SK-N-SH (cell line): ENCODE measurements around the gene AGL. TPM values are rescaled to one million over a fixed set of nuclear protein-coding genes. Genes with fewer than 3 reads are reported as not detected.

ENCODE experiments used
- CTCF ChIA-PET: fragments of 300-600, 350-600 bp; formaldehyde crosslinking; extraction: SDS; loops from one replicate; lab custom pipeline; 2021; lab: Yijun Ruan, JAX
- POLR2A ChIA-PET: fragments of 350-600 bp; sonication (Branson Sonifier 250); formaldehyde crosslinking; extraction: SDS; loops from one replicate; lab custom pipeline; 2020; ENCODE audit warnings: antibody characterized with exemption, inconsistent platforms; lab: Yijun Ruan, JAX
- DNase-seq: peaks from one replicate; pipeline ENCODE4 v3.0.0; 2012
- H2AFZ ChIP-seq: fragments of 200-600 bp; sonication (generic); 2 replicates; pipeline ENCODE4 v1.8.1; 2016; ENCODE audit warnings: antibody characterized with exemption, mild to moderate bottlenecking, low read depth
- H3F3A ChIP-seq: fragments of 200-600 bp; sonication (generic); replicated peaks from 2 replicates; pipeline ENCODE3; 2016; ENCODE audit warnings: antibody characterized with exemption, mild to moderate bottlenecking; ENCODE audit not compliant: insufficient read depth
- H3K27ac ChIP-seq, 2 experiments: fragments of 200-500 bp in 1 of 2; fragments of 200-600 bp in 1 of 2; sonication (Bioruptor generic) in 1 of 2; sonication (generic), shearing (Covaris generic) in 1 of 2; 2 replicates each; pipeline versions ENCODE4 v1.5.1 to v1.6.1; 2014 to 2016; ENCODE audit warnings: low read depth in 2 of 2, inconsistent platforms in 1 of 2, low read length in 1 of 2, mild to moderate bottlenecking in 1 of 2, mixed read lengths in 1 of 2
- H3K27me3 ChIP-seq: fragments of 200-600 bp; sonication (generic), shearing (Covaris generic); 2 replicates; pipeline ENCODE4 v1.6.1; 2016; ENCODE audit warnings: mixed run types; ENCODE audit not compliant: insufficient read depth
- H3K36me3 ChIP-seq, 2 experiments: fragments of 200-500 bp in 1 of 2; fragments of 200-600 bp in 1 of 2; sonication (Bioruptor generic) in 1 of 2; sonication (generic) in 1 of 2; replicated peaks in 1 of 2; 2 replicates each; pipeline versions ENCODE3 to v1.5.1; 2014 to 2016; ENCODE audit warnings: low read length in 1 of 2, mild to moderate bottlenecking in 1 of 2; ENCODE audit not compliant: insufficient read depth in 2 of 2, control insufficient read depth in 1 of 2
- H3K4me1 ChIP-seq, 2 experiments: fragments of 200-500 bp in 1 of 2; fragments of 200-600 bp in 1 of 2; sonication (Bioruptor generic) in 1 of 2; sonication (generic), shearing (Covaris generic) in 1 of 2; 2 replicates each; pipeline versions ENCODE4 v1.5.1 to v1.6.1; 2014 to 2016; ENCODE audit warnings: low read depth in 1 of 2, low read length in 1 of 2, mixed run types in 1 of 2; ENCODE audit not compliant: insufficient read depth in 2 of 2, control insufficient read depth in 1 of 2
- H3K4me2 ChIP-seq: fragments of 200-600 bp; sonication (generic), shearing (Covaris generic); 2 replicates; pipeline ENCODE4 v1.6.1; 2017; ENCODE audit warnings: mixed run types
- H3K4me3 ChIP-seq, 2 experiments: fragments of 200-500 bp in 1 of 2; fragments of 200-600 bp in 1 of 2; sonication (Bioruptor generic) in 1 of 2; sonication (generic), shearing (Covaris generic) in 1 of 2; 2 replicates each; pipeline versions ENCODE4 v1.5.1 to v1.8.1; 2014 to 2016; ENCODE audit warnings: low read depth in 2 of 2, inconsistent platforms in 1 of 2, low read length in 1 of 2, mild to moderate bottlenecking in 1 of 2, mixed read lengths in 1 of 2, moderate library complexity in 1 of 2
- H3K79me2 ChIP-seq: fragments of 200-600 bp; sonication (generic); 2 replicates; pipeline ENCODE4 v1.8.1; 2017; ENCODE audit warnings: mild to moderate bottlenecking; ENCODE audit not compliant: insufficient read depth
- H3K9ac ChIP-seq: fragments of 200-600 bp; sonication (generic); 2 replicates; pipeline ENCODE4 v1.6.1; 2017; ENCODE audit warnings: mixed run types
- H3K9me2 ChIP-seq: fragments of 200-600 bp; sonication (generic); 2 replicates; pipeline ENCODE4 v1.6.1; 2017; ENCODE audit warnings: mixed run types
- H3K9me3 ChIP-seq: fragments of 200-600 bp; sonication (generic); 2 replicates; pipeline ENCODE4 v1.6.1; 2017; ENCODE audit warnings: mixed run types, mild to moderate bottlenecking, moderate library complexity
- H4K20me1 ChIP-seq: fragments of 200-600 bp; sonication (generic); 2 replicates; pipeline ENCODE4 v1.6.1; 2017; ENCODE audit warnings: mild to moderate bottlenecking, mixed run types; ENCODE audit not compliant: insufficient read depth
- ELF1 ChIP-seq: IDR thresholded peaks from 2 replicates; pipeline ENCODE4 v1.4.0; 2012
- EP300 ChIP-seq, 2 experiments: IDR thresholded peaks; 2 replicates each; pipeline versions ENCODE4 v1.4.0 to v1.6.1; 2012; ENCODE audit warnings: borderline replicate concordance in 1 of 2, low read depth in 1 of 2, low read length in 1 of 2
- EZH2phosphoT487 ChIP-seq: fragments of 200-600 bp; sonication (generic); IDR thresholded peaks from 2 replicates; pipeline ENCODE4 v1.6.1; 2017; ENCODE audit warnings: low read depth, mixed run types, mild to moderate bottlenecking, antibody characterized with exemption, moderate library complexity, borderline replicate concordance
- FOSL2 ChIP-seq: IDR thresholded peaks from 2 replicates; pipeline ENCODE4 v1.4.0; 2012; ENCODE audit warnings: low read depth, mild to moderate bottlenecking, moderate library complexity, borderline replicate concordance
- FOXM1 ChIP-seq: IDR thresholded peaks from 2 replicates; pipeline ENCODE4 v1.4.0; 2012; ENCODE audit warnings: low read depth, mild to moderate bottlenecking
- GABPA ChIP-seq: IDR thresholded peaks from 2 replicates; pipeline ENCODE4 v1.4.0; 2012; ENCODE audit warnings: low read depth, mild to moderate bottlenecking
- GATA2 ChIP-seq: sonication (generic); formaldehyde crosslinking; IDR thresholded peaks from 2 replicates; pipeline ENCODE4 v1.5.0; 2020; ENCODE audit warnings: mild to moderate bottlenecking, missing genetic modification reagents
- MAX ChIP-seq: IDR thresholded peaks from 2 replicates; pipeline ENCODE4 v1.4.0; 2012; ENCODE audit warnings: low read depth
- MEF2A ChIP-seq: IDR thresholded peaks from 2 replicates; pipeline ENCODE4 v1.4.0; 2012; ENCODE audit warnings: low read depth, borderline replicate concordance
- MXI1 ChIP-seq: IDR thresholded peaks from 2 replicates; pipeline ENCODE4 v1.6.1; 2012; ENCODE audit warnings: mild to moderate bottlenecking, low read depth, low read length, improper control_type of control experiment
- NFIC ChIP-seq: IDR thresholded peaks from 2 replicates; pipeline ENCODE4 v1.4.0; 2012; ENCODE audit warnings: borderline replicate concordance
- NRF1 ChIP-seq: IDR thresholded peaks from 2 replicates; pipeline ENCODE4 v1.6.1; 2012; ENCODE audit warnings: low read depth, mild to moderate bottlenecking, low read length
- RAD21 ChIP-seq: IDR thresholded peaks from 2 replicates; pipeline ENCODE4 v1.6.1; 2012; ENCODE audit warnings: mild to moderate bottlenecking, low read length
- RCOR1 ChIP-seq: fragments of 150-350 bp; IDR thresholded peaks from 2 replicates; pipeline ENCODE4 v1.6.1; 2017; ENCODE audit warnings: antibody characterized with exemption, low read length
- RFX5 ChIP-seq: IDR thresholded peaks from 2 replicates; pipeline ENCODE4 v1.6.1; 2012; ENCODE audit warnings: mild to moderate bottlenecking, improper control_type of control experiment, low read length
- RXRA ChIP-seq: IDR thresholded peaks from 2 replicates; pipeline ENCODE4 v1.4.0; 2012; ENCODE audit warnings: low read depth, mild to moderate bottlenecking, borderline replicate concordance
- SIN3A ChIP-seq: IDR thresholded peaks from 2 replicates; pipeline ENCODE4 v1.6.1; 2012; ENCODE audit warnings: low read depth, mild to moderate bottlenecking, low read length, moderate library complexity, borderline replicate concordance
- TAF1 ChIP-seq: IDR thresholded peaks from 2 replicates; pipeline ENCODE4 v1.6.1; 2012; ENCODE audit warnings: low read depth, mild to moderate bottlenecking, low read length, moderate library complexity, borderline replicate concordance
- TCF12 ChIP-seq: IDR thresholded peaks from 2 replicates; pipeline ENCODE4 v1.4.0; 2012
- TEAD4 ChIP-seq: IDR thresholded peaks from 2 replicates; pipeline ENCODE4 v1.4.0; 2012; ENCODE audit warnings: mild to moderate bottlenecking, borderline replicate concordance; ENCODE audit not compliant: insufficient read depth
- WGBS: methylation state at CpG from one replicate; pipeline ENCODE4 v1.1.6; 2017; ENCODE audit warnings: low lambda C conversion rate; 5-methylcytosine and 5-hydroxymethylcytosine counted together
- polyA plus RNA-seq, 3 experiments: library from polyadenylated mRNA; depleted of rRNA; stranded (reverse); fragments of >200 nt; gene quantifications; 2 replicates each; pipeline ENCODE4 v1.2.3, GENCODE V29; 2012
- TF ChIP-seq, protein P1 (sequence below): IDR thresholded peaks from 2 replicates; pipeline ENCODE4; 2012
- TF ChIP-seq, protein P2 (sequence below): fragments of 150-350 bp; IDR thresholded peaks from 2 replicates; pipeline ENCODE4 v1.6.1; 2017; ENCODE audit warnings: antibody characterized with exemption, low read length, low read depth, borderline replicate concordance

Gene AGL
- polyA plus RNA-seq, 1 of the 3 experiments (the other 2 are of a cell fraction), result 1.5 TPM

DNA sequence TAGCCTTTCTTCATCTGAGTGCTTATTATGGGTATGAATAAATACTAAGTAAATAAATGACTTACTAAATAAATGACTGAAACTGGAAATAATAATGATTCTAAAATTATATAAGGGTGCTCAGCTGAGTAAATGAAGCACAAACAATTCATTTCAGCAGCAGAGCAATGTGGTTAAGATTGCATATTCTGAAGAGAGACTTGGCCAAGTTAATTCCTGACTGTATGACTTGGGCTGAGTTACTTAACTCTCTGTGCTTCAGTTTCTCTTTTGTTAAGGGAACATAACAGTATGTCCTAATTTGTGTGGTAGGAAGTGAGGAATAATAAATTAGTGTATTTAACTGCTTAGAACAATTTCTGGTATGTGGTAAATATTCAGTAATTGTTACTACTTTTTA, 19.1 kb downstream of the AGL start:
- Histone ChIP-seq H3K4me2 (no peak overlapping the region), H3F3A (no peaks in the 10 kb centered on the region), H3K27ac (no peak overlapping the region), H3K79me2 (no peaks in the 10 kb centered on the region), H3K9ac (no peak overlapping the region), H3K36me3 (peaks cover 6 to 14% of the 10 kb centered on the region in 2 experiments), H3K27me3 (no peaks in the 10 kb centered on the region), H4K20me1 (no peaks in the 10 kb centered on the region), H3K9me3 (no peaks in the 10 kb centered on the region), H3K4me1 (no peaks in the 10 kb centered on the region), H3K9me2 (no peaks in the 10 kb centered on the region), H3K4me3 (no peak overlapping the region), H2AFZ (no peak overlapping the region)
- TF ChIP-seq NRF1 (no peak), GATA2 (CRISPR knock-in tag) (no peak), SIN3A (no peak), EP300 (IDR thresholded peaks at IDR 0.05; ENCODE audit: borderline replicate concordance in 1 of 2, low read depth in 1 of 2, low read length in 1 of 2) (no peak), MXI1 (no peak), NFIC (no peak), TEAD4 (no peak), FOXM1 (no peak), EZH2phosphoT487 (no peak), FOSL2 (no peak), ELF1 (no peak)
- TF ChIP-seq, protein P1, sequence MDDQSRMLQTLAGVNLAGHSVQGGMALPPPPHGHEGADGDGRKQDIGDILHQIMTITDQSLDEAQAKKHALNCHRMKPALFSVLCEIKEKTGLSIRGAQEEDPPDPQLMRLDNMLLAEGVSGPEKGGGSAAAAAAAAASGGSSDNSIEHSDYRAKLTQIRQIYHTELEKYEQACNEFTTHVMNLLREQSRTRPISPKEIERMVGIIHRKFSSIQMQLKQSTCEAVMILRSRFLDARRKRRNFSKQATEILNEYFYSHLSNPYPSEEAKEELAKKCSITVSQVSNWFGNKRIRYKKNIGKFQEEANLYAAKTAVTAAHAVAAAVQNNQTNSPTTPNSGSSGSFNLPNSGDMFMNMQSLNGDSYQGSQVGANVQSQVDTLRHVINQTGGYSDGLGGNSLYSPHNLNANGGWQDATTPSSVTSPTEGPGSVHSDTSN, result no peak
- TF ChIP-seq, protein P2, sequence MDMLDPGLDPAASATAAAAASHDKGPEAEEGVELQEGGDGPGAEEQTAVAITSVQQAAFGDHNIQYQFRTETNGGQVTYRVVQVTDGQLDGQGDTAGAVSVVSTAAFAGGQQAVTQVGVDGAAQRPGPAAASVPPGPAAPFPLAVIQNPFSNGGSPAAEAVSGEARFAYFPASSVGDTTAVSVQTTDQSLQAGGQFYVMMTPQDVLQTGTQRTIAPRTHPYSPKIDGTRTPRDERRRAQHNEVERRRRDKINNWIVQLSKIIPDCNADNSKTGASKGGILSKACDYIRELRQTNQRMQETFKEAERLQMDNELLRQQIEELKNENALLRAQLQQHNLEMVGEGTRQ, result no peak
- DNase-seq, result no peak
- CTCF ChIA-PET, result no interaction called here
- POLR2A ChIA-PET, result no interaction called here

DNA sequence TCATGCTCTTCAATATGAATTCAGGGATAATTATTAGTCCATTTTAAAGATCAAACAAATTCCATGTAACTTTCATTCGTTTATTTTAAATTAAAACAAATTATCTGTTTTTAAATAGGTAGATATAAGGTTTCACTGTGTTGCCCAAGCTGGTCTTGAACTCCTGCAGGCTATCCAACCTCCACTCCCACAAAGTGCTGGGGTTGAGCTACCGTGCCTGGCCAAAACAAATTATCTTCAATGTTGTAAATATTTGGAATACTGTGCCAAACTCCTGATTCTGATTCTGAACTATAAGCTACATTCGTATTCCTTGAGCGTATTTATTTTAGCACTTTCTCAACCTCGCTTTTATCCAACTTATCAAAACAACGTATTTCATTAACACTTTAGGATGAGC, 19.6 kb downstream of the AGL start:
- WGBS, result 95% methylated on average over 6 of the region's 6 CpGs
- POLR2A ChIA-PET, result no interaction called here
- no peak overlapping the region for H3K4me2 ChIP-seq

More for the DNA sequence above, 19.6 kb downstream of the AGL start:
- no peaks in the 10 kb centered on the region for H3K79me2 ChIP-seq
- H3F3A ChIP-seq, result no peaks in the 10 kb centered on the region
- DNase-seq, result no peak
- no peaks in the 10 kb centered on the region for H3K9me3 ChIP-seq
- no peak for TF ChIP-seq FOXM1
- TF ChIP-seq TAF1, result no peak
- no peak for TF ChIP-seq MEF2A
- TF ChIP-seq RCOR1, result no peak
- no peak for TF ChIP-seq RAD21
- TF ChIP-seq, protein P1, result no peak
- TF ChIP-seq RXRA, result no peak
- TF ChIP-seq, protein P2, result no peak
- TF ChIP-seq MAX, result no peak
- no peak for TF ChIP-seq TCF12
- TF ChIP-seq RFX5, result no peak
- TF ChIP-seq GABPA, result no peak
- TF ChIP-seq, all 33 proteins: peak for 0
- H3K4me3 ChIP-seq, result no peak overlapping the region
- H4K20me1 ChIP-seq, result no peaks in the 10 kb centered on the region
- no peak overlapping the region for H3K9ac ChIP-seq
- H3K27me3 ChIP-seq, result no peaks in the 10 kb centered on the region
- H2AFZ ChIP-seq, result no peak overlapping the region
- CTCF ChIA-PET, result no interaction called here
- H3K36me3 ChIP-seq, result peaks cover 2 to 10% of the 10 kb centered on the region in 2 experiments
- H3K27ac ChIP-seq, result no peak overlapping the region
- H3K4me1 ChIP-seq, result no peaks in the 10 kb centered on the region
- no peaks in the 10 kb centered on the region for H3K9me2 ChIP-seq
